Spleen (tissue), 11 donors: ENCODE results near the gene TXLNG. TPM values are rescaled to one million over a fixed set of nuclear protein-coding genes. Genes with fewer than 3 reads are reported as not detected.

Experiments
- DNase-seq: peaks from one replicate; pipeline ENCODE4 v3.0.0-alpha.2; 2020
- H3K27ac ChIP-seq, 8 donors: fragments of 200-600 bp; sonication (generic) in 7 of 8; 1 replicate in 4 of 8; 2 replicates in 4 of 8; pipeline versions ENCODE4 v1.5.0 to v1.8.0; 2016 to 2021; ENCODE audit warnings: inconsistent platforms in 4 of 8, mild to moderate bottlenecking in 4 of 8, moderate library complexity in 1 of 8
- H3K27me3 ChIP-seq, 7 donors: fragments of 200-600 bp; sonication (generic) in 6 of 7; replicated peaks in 1 of 7; 1 replicate in 4 of 7; 2 replicates in 3 of 7; pipeline versions ENCODE4 v1.5.0 to v1.8.0; 2016 to 2021; ENCODE audit warnings: inconsistent platforms in 3 of 7, mild to moderate bottlenecking in 1 of 7
- H3K36me3 ChIP-seq, 6 donors: fragments of 200-600 bp; sonication (generic) in 5 of 6; 1 replicate in 4 of 6; 2 replicates in 2 of 6; pipeline versions ENCODE4 v1.5.0 to v1.8.0; 2016 to 2021; ENCODE audit warnings: inconsistent platforms in 2 of 6
- H3K4me1 ChIP-seq, 6 donors: fragments of 200-600 bp; sonication (generic) in 5 of 6; 1 replicate in 3 of 6; 2 replicates in 3 of 6; pipeline versions ENCODE4 v1.5.0 to v1.8.0; 2016 to 2021; ENCODE audit warnings: inconsistent platforms in 3 of 6
- H3K4me3 ChIP-seq, 8 donors: fragments of 200-600 bp; sonication (generic) in 7 of 8; 1 replicate in 4 of 8; 2 replicates in 4 of 8; pipeline versions ENCODE4 v1.5.0 to v1.8.0; 2016 to 2021; ENCODE audit warnings: inconsistent platforms in 4 of 8, mild to moderate bottlenecking in 4 of 8, moderate library complexity in 2 of 8
- H3K9me3 ChIP-seq, 8 donors: fragments of 200-600 bp; sonication (generic) in 7 of 8; 1 replicate in 4 of 8; 2 replicates in 4 of 8; pipeline versions ENCODE4 v1.5.0 to v1.8.0; 2016 to 2021; ENCODE audit warnings: inconsistent platforms in 4 of 8
- POLR2A ChIP-seq, 3 donors: fragments of 450-650 bp; IDR thresholded peaks; one replicate each; pipeline ENCODE4 v1.5.1; 2017; ENCODE audit warnings: antibody characterized with exemption in 3 of 3, mild to moderate bottlenecking in 1 of 3
- POLR2AphosphoS5 ChIP-seq, 3 donors: sonication (generic); formaldehyde crosslinking; IDR thresholded peaks; one replicate each; pipeline ENCODE4 v1.5.1; 2017; ENCODE audit warnings: antibody characterized with exemption in 3 of 3
- WGBS, 5 donors: extraction: QIAGEN DNeasy Blood & Tissue Kit in 3 of 5; methylation state at CpG; one replicate each; pipeline versions ENCODE4 v1.1.5 to v1.1.7; 2013 to 2018; 5-methylcytosine and 5-hydroxymethylcytosine counted together
- intact Hi-C: fragments of 100-400 bp; cut with DNase I; formaldehyde crosslinking; loops from one replicate; pipeline ENCODE4 v1.15.0; 2023; ENCODE audit warnings: low total_unique reads
- polyA plus RNA-seq, 3 donors: library from polyadenylated mRNA; stranded (reverse); fragments of 200-250 nt; gene quantifications; one replicate each; pipeline ENCODE4 v1.2.1, GENCODE V29; 2013
- total RNA-seq, 7 donors: library from RNA; depleted of rRNA in 3 of 7; stranded (reverse); fragments of >200 nt in 3 of 7; fragmentation: NEBNext Ultra II Directional in 4 of 7; extraction: Animal tissue kit (Norgen Biotek cat#: 25700) in 4 of 7; gene quantifications; one replicate each; pipeline versions ENCODE4 v1.1.0 to v1.2.1, GENCODE V29; 2016 to 2021
- TF ChIP-seq, protein P1 (sequence below), 11 experiments: fragments of 200-600 bp in 7 of 11; fragments of 450-650 bp in 4 of 11; sonication (generic) in 4 of 11; IDR thresholded peaks in 8 of 11; conservative IDR thresholded peaks in 3 of 11; 1 replicate in 7 of 11; 2 replicates in 4 of 11; pipeline versions ENCODE4 v1.4.0 to v1.8.0; 2016 to 2021; ENCODE audit warnings: antibody characterized with exemption in 11 of 11, inconsistent platforms in 4 of 11, mild to moderate bottlenecking in 1 of 11
- donor health status: healthy with polysubstance abuse.
- donor health status: DM: no; HTN: no; CAD: no; lungs with moderate emphysema.
- donor health status: DM: no; HTN: no; CAD: no.
- donor health status: Bipolar disorder and iron deficiency.
- donor health status: healthy.
- donor health status: DM: no; HTN: no; CAD: no.
- donor health status: DM: yes; HTN: yes; CAD: no.

Gene TXLNG
- total and polyA plus RNA-seq, 10 donors, result 7.8 to 20.2 (median 12.7) TPM

- TF ChIP-seq POLR2A (IDR thresholded peaks at IDR 0.05) (no peak), POLR2AphosphoS5 (IDR thresholded peaks at IDR 0.05) (no peak)
- TF ChIP-seq, protein P1, sequence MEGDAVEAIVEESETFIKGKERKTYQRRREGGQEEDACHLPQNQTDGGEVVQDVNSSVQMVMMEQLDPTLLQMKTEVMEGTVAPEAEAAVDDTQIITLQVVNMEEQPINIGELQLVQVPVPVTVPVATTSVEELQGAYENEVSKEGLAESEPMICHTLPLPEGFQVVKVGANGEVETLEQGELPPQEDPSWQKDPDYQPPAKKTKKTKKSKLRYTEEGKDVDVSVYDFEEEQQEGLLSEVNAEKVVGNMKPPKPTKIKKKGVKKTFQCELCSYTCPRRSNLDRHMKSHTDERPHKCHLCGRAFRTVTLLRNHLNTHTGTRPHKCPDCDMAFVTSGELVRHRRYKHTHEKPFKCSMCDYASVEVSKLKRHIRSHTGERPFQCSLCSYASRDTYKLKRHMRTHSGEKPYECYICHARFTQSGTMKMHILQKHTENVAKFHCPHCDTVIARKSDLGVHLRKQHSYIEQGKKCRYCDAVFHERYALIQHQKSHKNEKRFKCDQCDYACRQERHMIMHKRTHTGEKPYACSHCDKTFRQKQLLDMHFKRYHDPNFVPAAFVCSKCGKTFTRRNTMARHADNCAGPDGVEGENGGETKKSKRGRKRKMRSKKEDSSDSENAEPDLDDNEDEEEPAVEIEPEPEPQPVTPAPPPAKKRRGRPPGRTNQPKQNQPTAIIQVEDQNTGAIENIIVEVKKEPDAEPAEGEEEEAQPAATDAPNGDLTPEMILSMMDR (IDR thresholded peaks at IDR 0.05 in 8 of 11, conservative IDR thresholded peaks at IDR 0.05 in 3 of 11), result no peak
- 88 to 92% (median 89%) methylated on average over 6 to 11 of the region's 11 CpGs for WGBS, 5 donors
- Histone ChIP-seq H3K27me3 (no peaks in the 10 kb centered on the region), H3K4me1 (peaks cover 0 to 4% (median 0%) of the 10 kb centered on the region in 6 donors), H3K4me3 (no peak overlapping the region), H3K27ac (no peak overlapping the region), H3K9me3 (no peaks in the 10 kb centered on the region), H3K36me3 (peaks cover 0 to 100% (median 59%) of the 10 kb centered on the region in 6 donors)
- no peak for DNase-seq
- intact Hi-C loops, result no loop called here
These were observed 52.2 kb downstream of the TXLNG start for GRCh38 chrX:16838202-16839066.

DNA sequence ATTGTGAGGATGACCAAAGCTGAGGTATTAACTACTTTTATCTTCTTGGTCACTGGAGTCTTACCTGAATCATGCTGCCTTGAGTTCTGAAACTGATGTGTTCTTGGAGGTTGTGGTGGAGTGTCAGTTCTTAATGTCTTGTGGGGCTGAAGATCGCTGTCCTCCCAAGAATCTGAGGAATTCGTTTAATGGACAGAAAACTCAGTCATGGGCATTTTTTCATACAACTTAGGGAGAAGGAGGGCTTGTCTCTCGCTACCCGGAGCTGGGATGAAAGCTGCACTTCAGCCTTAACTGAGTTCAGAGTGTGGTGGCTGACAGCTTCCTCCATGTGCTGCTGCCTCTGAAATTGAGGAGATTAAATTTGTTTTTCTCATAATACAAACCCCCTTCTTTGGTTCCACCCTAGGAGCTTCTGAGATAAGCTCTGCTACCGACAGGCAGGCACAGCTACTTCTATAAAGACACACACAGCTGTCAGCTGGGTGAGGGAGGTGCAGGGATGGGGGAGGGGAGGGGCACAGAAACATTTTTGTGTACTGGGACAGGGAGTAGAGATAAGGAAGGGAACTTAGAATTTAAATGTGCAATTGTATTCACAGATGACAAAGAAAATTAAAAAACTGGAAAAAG is 53.1 kb downstream of the TXLNG start:
- Histone ChIP-seq H3K27me3 (no peaks in the 10 kb centered on the region), H3K4me3 (no peak overlapping the region), H3K27ac (no peak overlapping the region), H3K36me3 (peaks cover 0 to 100% (median 57%) of the 10 kb centered on the region in 6 donors), H3K4me1 (peaks cover 0 to 4% (median 0%) of the 10 kb centered on the region in 6 donors), H3K9me3 (no peaks in the 10 kb centered on the region)
- 75 to 85% (median 79%) methylated on average over 4 to 5 of the region's 5 CpGs for WGBS, 5 donors
- intact Hi-C loops, result no loop called here
- TF ChIP-seq POLR2A (IDR thresholded peaks at IDR 0.05), result no peak
- TF ChIP-seq POLR2AphosphoS5 (IDR thresholded peaks at IDR 0.05), result no peak
- TF ChIP-seq, protein P1 (IDR thresholded peaks at IDR 0.05 in 8 of 11, conservative IDR thresholded peaks at IDR 0.05 in 3 of 11), result no peak
- no peak for DNase-seq

DNA sequence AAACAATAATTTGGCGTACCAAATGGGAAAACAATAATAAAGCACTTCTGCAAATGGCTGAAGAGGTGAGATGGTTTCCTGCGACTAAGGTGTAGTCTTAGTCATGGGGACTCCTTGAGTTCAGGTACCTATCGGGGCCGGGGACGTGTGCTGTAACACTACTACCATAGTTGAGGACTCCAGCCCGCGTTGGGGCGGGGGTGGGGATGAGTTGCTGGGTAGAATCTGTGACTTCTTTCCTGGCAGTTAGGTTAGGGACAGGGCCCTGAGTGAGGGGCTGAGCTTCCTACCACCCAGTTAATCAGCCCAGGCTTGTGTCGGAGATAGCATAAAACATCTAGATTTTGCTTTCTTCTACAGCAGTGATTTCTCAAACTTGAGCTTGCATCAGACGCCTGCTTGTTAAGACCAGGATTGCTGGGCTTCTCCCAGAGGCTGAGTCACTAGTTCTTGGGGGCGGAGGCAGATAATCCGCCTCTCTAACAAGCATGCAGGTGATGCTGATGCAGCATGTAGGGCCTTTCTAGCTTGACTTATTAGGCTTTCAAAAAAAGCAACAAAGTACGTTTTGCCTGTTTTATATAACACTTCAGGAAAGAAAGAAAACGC is 53.7 kb downstream of the TXLNG start:
- Histone ChIP-seq H3K9me3 (no peaks in the 10 kb centered on the region), H3K4me3 (no peak overlapping the region), H3K36me3 (peaks cover 0 to 100% (median 52%) of the 10 kb centered on the region in 6 donors), H3K27me3 (no peaks in the 10 kb centered on the region), H3K4me1 (peaks cover 0 to 4% (median 0%) of the 10 kb centered on the region in 6 donors), H3K27ac (no peak overlapping the region)
- 81 to 94% (median 91%) methylated on average over 10 to 14 of the region's 14 CpGs for WGBS, 5 donors
- intact Hi-C loops, result no loop called here
- TF ChIP-seq POLR2A (IDR thresholded peaks at IDR 0.05), result no peak
- TF ChIP-seq, protein P1 (IDR thresholded peaks at IDR 0.05 in 8 of 11, conservative IDR thresholded peaks at IDR 0.05 in 3 of 11), result no peak
- TF ChIP-seq POLR2AphosphoS5 (IDR thresholded peaks at IDR 0.05), result no peak
- DNase-seq, result no peak
